A673 (cell line): ENCODE measurements around the gene BECN2. TPM values are rescaled to one million over a fixed set of nuclear protein-coding genes. Genes with fewer than 3 reads are reported as not detected.

Source experiments
- BruUV-seq: library from RNA; stranded (reverse); fragments of 400-500 nt; replicated peaks from 2 replicates; lab custom pipeline; 2021; lab: Mats Ljungman, UMichigan
- CTCF ChIA-PET: fragments of 300-600 bp; sonication (Branson Sonifier 250); formaldehyde crosslinking; loops from one replicate; lab custom pipeline; 2022; ENCODE audit warnings: antibody characterized with exemption; lab: Charles Lee
- POLR2A ChIA-PET: fragments of 300-600 bp; sonication (Branson Sonifier 250); formaldehyde crosslinking; loops from one replicate; lab custom pipeline; 2022; ENCODE audit warnings: antibody characterized with exemption; ENCODE audit not compliant: low non-redundant PET; lab: Charles Lee
- DNase-seq: peaks from one replicate; pipeline ENCODE4 v3.0.0-alpha.2; 2015; ENCODE audit warnings: low spot score
- H3K27ac ChIP-seq: fragments of 200-600 bp; sonication (generic); 2 replicates; pipeline ENCODE4 v1.5.1; 2016; ENCODE audit warnings: mixed run types, low read depth, mild to moderate bottlenecking, mixed read lengths, antibody characterized with exemption, low read length; ENCODE audit not compliant: poor library complexity, severe bottlenecking
- H3K27me3 ChIP-seq: fragments of 200-600 bp; sonication (generic); replicated peaks from 2 replicates; pipeline ENCODE4 v1.6.1; 2017; ENCODE audit warnings: mixed run types, low read depth, mild to moderate bottlenecking, mixed read lengths, antibody characterized with exemption, low read length; ENCODE audit not compliant: insufficient read depth, poor library complexity
- H3K36me3 ChIP-seq: fragments of 200-600 bp; sonication (generic); 2 replicates; pipeline ENCODE4 v1.6.1; 2016; ENCODE audit warnings: mixed run types, mild to moderate bottlenecking, mixed read lengths, antibody characterized with exemption, low read length; ENCODE audit not compliant: insufficient read depth, poor library complexity, severe bottlenecking
- H3K4me1 ChIP-seq: fragments of 200-600 bp; sonication (generic); 2 replicates; pipeline ENCODE4 v1.6.1; 2017; ENCODE audit warnings: mixed run types, mild to moderate bottlenecking, mixed read lengths, antibody characterized with exemption, low read length; ENCODE audit not compliant: insufficient read depth, poor library complexity, severe bottlenecking
- H3K4me3 ChIP-seq: fragments of 200-600 bp; sonication (generic); 2 replicates; pipeline ENCODE4 v1.5.1; 2016; ENCODE audit warnings: low read depth, mixed run types, mild to moderate bottlenecking, mixed read lengths, low read length; ENCODE audit not compliant: poor library complexity, severe bottlenecking
- H3K9me3 ChIP-seq: fragments of 200-600 bp; sonication (generic); 2 replicates; pipeline ENCODE4 v1.6.1; 2016; ENCODE audit warnings: mixed run types, low read depth, mild to moderate bottlenecking, mixed read lengths, antibody characterized with exemption, low read length; ENCODE audit not compliant: poor library complexity, severe bottlenecking
- CTCF ChIP-seq: fragments of 300-800, 200-600 bp; sonication (generic); conservative IDR thresholded peaks from 2 replicates; pipeline ENCODE4 v1.5.1; 2017; ENCODE audit warnings: low read depth, mild to moderate bottlenecking, antibody characterized with exemption, low read length, moderate library complexity, mixed read lengths
- EZH2 ChIP-seq: fragments of 200-600 bp; sonication (generic); IDR thresholded peaks from 2 replicates; pipeline ENCODE4 v1.6.1; 2017; ENCODE audit warnings: borderline replicate concordance, low read depth, mild to moderate bottlenecking, mixed read lengths, antibody characterized with exemption, low read length; ENCODE audit not compliant: poor library complexity, severe bottlenecking
- intact Hi-C: fragments of 100-400 bp; cut with micrococcal nuclease; formaldehyde crosslinking; loops from one replicate; pipeline ENCODE4 v1.10.0; 2022; ENCODE audit not compliant: unreplicated experiment
- total RNA-seq: library from RNA; stranded (reverse); gene quantifications from 2 replicates; pipeline ENCODE4 v1.2.3, GENCODE V29; 2021

The BECN2 gene
- total RNA-seq, 1 experiment from 2014 or later, result not detected

- CTCF ChIA-PET, result no interaction called here
- no peak for TF ChIP-seq EZH2
- TF ChIP-seq CTCF, result no peak
- H3K36me3 ChIP-seq, result no peaks in the 10 kb centered on the region
- H3K4me3 ChIP-seq, result no peak overlapping the region
- intact Hi-C loops, result no loop called here
- POLR2A ChIA-PET, result no interaction called here
- no peak for DNase-seq
- no peaks in the 10 kb centered on the region for H3K9me3 ChIP-seq
- BruUV-seq, result no TSS peak
- no peaks in the 10 kb centered on the region for H3K27me3 ChIP-seq
- no peak overlapping the region for H3K27ac ChIP-seq
- no peaks in the 10 kb centered on the region for H3K4me1 ChIP-seq
Measured at GRCh38 chr1:241994171-241994570, 36.6 kb downstream of the BECN2 start.

- no peak overlapping the region for H3K4me3 ChIP-seq
- H3K36me3 ChIP-seq, result no peaks in the 10 kb centered on the region
- no peak for DNase-seq
- H3K27me3 ChIP-seq, result no peaks in the 10 kb centered on the region
- TF ChIP-seq CTCF, result no peak
- no peak for TF ChIP-seq EZH2
- no peaks in the 10 kb centered on the region for H3K9me3 ChIP-seq
- CTCF ChIA-PET, result interaction anchor here (0.7 kb wide), 1 partner anchor 77 kb away, joined by 6 read pairs; no protein-coding TSS in a partner anchor
- no TSS peak for BruUV-seq
- no peaks in the 10 kb centered on the region for H3K4me1 ChIP-seq
- intact Hi-C loops, result no loop called here
- H3K27ac ChIP-seq, result no peak overlapping the region
- POLR2A ChIA-PET, result no interaction called here
Measured at GRCh38 chr1:241997401-241997998, 39.9 kb downstream of the BECN2 start.

GRCh38 chr1:241998412-241998921 is 40.9 kb downstream of the BECN2 start:
- BruUV-seq, result no TSS peak
- Histone ChIP-seq H3K27ac (no peak overlapping the region), H3K27me3 (no peaks in the 10 kb centered on the region), H3K4me3 (peak overlapping the region; percentile 33), H3K4me1 (no peaks in the 10 kb centered on the region), H3K9me3 (no peaks in the 10 kb centered on the region), H3K36me3 (no peaks in the 10 kb centered on the region)
- DNase-seq, result peak; percentile 46
- POLR2A ChIA-PET, result no interaction called here
- no peak for TF ChIP-seq EZH2
- peak; percentile 68 for TF ChIP-seq CTCF
- intact Hi-C loops, result no loop called here
- CTCF ChIA-PET, result interaction anchor here (0.9 kb wide), 1 partner anchor 48 kb away, joined by 3 read pairs; no protein-coding TSS in a partner anchor
